GM23338 (cell line): ENCODE results near the gene RBM28. TPM values are rescaled to one million over a fixed set of nuclear protein-coding genes. Genes with fewer than 3 reads are reported as not detected.

Experiments
- ATAC-seq: fragments of 200-7000 bp; cut with Tn5 transposase; 3 replicates; pipeline ENCODE4 v1.9.1; 2020
- DNase-seq: peaks from one replicate; pipeline ENCODE4 v3.0.0-alpha.2; 2015; ENCODE audit warnings: low spot score
- H2AFZ ChIP-seq: fragments of 200-600 bp; sonication (generic); 2 replicates; pipeline ENCODE4 v1.8.0; 2016; ENCODE audit warnings: antibody characterized with exemption, mild to moderate bottlenecking, moderate library complexity
- H3F3A ChIP-seq: fragments of 200-600 bp; sonication (generic); replicated peaks from 2 replicates; pipeline ENCODE4 v1.8.0; 2017; ENCODE audit warnings: antibody characterized with exemption, mixed run types, low read depth
- H3K27ac ChIP-seq: fragments of 200-600 bp; sonication (generic); 2 replicates; pipeline ENCODE4 v1.6.1; 2016; ENCODE audit warnings: low read depth
- H3K27me3 ChIP-seq: fragments of 200-600 bp; sonication (generic); 2 replicates; pipeline ENCODE4 v1.8.0; 2016; ENCODE audit warnings: mild to moderate bottlenecking, mixed run types, moderate library complexity; ENCODE audit not compliant: insufficient read depth
- H3K36me3 ChIP-seq: fragments of 200-600 bp; sonication (generic); 2 replicates; pipeline ENCODE4 v1.8.0; 2016; ENCODE audit warnings: mild to moderate bottlenecking; ENCODE audit not compliant: insufficient read depth
- H3K4me1 ChIP-seq: fragments of 200-600 bp; sonication (generic); 2 replicates; pipeline ENCODE4 v1.8.0; 2016; ENCODE audit warnings: mild to moderate bottlenecking, moderate library complexity; ENCODE audit not compliant: insufficient read depth
- H3K4me2 ChIP-seq: fragments of 200-600 bp; sonication (generic); 2 replicates; pipeline ENCODE4 v1.7.1; 2017; ENCODE audit warnings: mixed run types
- H3K4me3 ChIP-seq: fragments of 200-600 bp; sonication (generic); 2 replicates; pipeline ENCODE4 v1.6.1; 2016; ENCODE audit warnings: mixed run types
- H3K79me2 ChIP-seq: fragments of 200-600 bp; sonication (generic); replicated peaks from 2 replicates; pipeline ENCODE4 v1.8.0; 2017; ENCODE audit warnings: mild to moderate bottlenecking; ENCODE audit not compliant: insufficient read depth
- H3K9me2 ChIP-seq: fragments of 200-600 bp; sonication (generic); 2 replicates; pipeline ENCODE4 v1.8.0; 2017; ENCODE audit not compliant: insufficient read depth
- H4K20me1 ChIP-seq: fragments of 200-600 bp; sonication (generic); replicated peaks from 2 replicates; pipeline ENCODE4 v1.8.0; 2017; ENCODE audit warnings: mild to moderate bottlenecking; ENCODE audit not compliant: insufficient read depth
- H3K27ac Mint-ChIP-seq: 2 replicates; pipeline ENCODE4 v1.8.0; 2020; ENCODE audit warnings: inconsistent platforms, mild to moderate bottlenecking, moderate library complexity, mixed read lengths
- H3K27me3 Mint-ChIP-seq: 3 replicates; pipeline ENCODE4 v1.8.0; 2022; ENCODE audit warnings: low read depth, mild to moderate bottlenecking, moderate library complexity, mixed read lengths, inconsistent platforms; ENCODE audit not compliant: insufficient read depth, poor library complexity
- H3K36me3 Mint-ChIP-seq: 3 replicates; pipeline ENCODE4 v1.8.0; 2021; ENCODE audit warnings: low read depth, mild to moderate bottlenecking, inconsistent platforms, moderate library complexity, mixed read lengths
- H3K4me1 Mint-ChIP-seq: 3 replicates; pipeline ENCODE4 v1.8.0; 2020; ENCODE audit warnings: mild to moderate bottlenecking, inconsistent platforms, mixed read lengths
- H3K4me3 Mint-ChIP-seq: 3 replicates; pipeline ENCODE4 v1.8.0; 2021; ENCODE audit warnings: moderate library complexity, mild to moderate bottlenecking, inconsistent platforms, mixed read lengths
- H3K9me3 Mint-ChIP-seq: 3 replicates; pipeline ENCODE4 v1.8.0; 2020; ENCODE audit warnings: moderate library complexity, mild to moderate bottlenecking, inconsistent platforms, mixed read lengths
- CREB1 ChIP-seq: fragments of 250-450 bp; sonication (Bioruptor Pico); IDR thresholded peaks from 2 replicates; pipeline ENCODE4 v1.5.0; 2020; ENCODE audit warnings: low read depth, mild to moderate bottlenecking, moderate library complexity
- EZH2 ChIP-seq: fragments of 200-600 bp; sonication (generic); IDR thresholded peaks from one replicate; pipeline ENCODE4 v1.8.0; 2017; ENCODE audit warnings: antibody characterized with exemption, mild to moderate bottlenecking, low read depth; ENCODE audit not compliant: unreplicated experiment
- EZH2phosphoT487 ChIP-seq: fragments of 200-600 bp; sonication (generic); IDR thresholded peaks from one replicate; pipeline ENCODE4 v1.8.1; 2018; ENCODE audit warnings: antibody characterized with exemption; ENCODE audit not compliant: unreplicated experiment
- JUNB ChIP-seq: IDR thresholded peaks from one replicate; pipeline ENCODE4 v1.6.1; 2016; ENCODE audit warnings: antibody characterized with exemption; ENCODE audit not compliant: unreplicated experiment
- NANOG ChIP-seq: IDR thresholded peaks from 2 replicates; pipeline ENCODE4 v1.6.1; 2016; ENCODE audit warnings: antibody characterized with exemption, borderline replicate concordance
- POLR2AphosphoS5 ChIP-seq: IDR thresholded peaks from 2 replicates; pipeline ENCODE4 v1.6.1; 2016; ENCODE audit warnings: antibody characterized with exemption, low read depth
- STAT1 ChIP-seq: IDR thresholded peaks from one replicate; pipeline ENCODE4 v1.6.1; 2016; ENCODE audit warnings: antibody characterized with exemption; ENCODE audit not compliant: unreplicated experiment
- ZNF114 ChIP-seq: fragments of 250-450 bp; sonication (Bioruptor Pico); IDR thresholded peaks from 2 replicates; pipeline ENCODE4 v1.5.0; 2020; ENCODE audit warnings: mild to moderate bottlenecking, moderate library complexity
- ZNF331 ChIP-seq: fragments of 250-450 bp; sonication (Bioruptor Pico); IDR thresholded peaks from 2 replicates; pipeline ENCODE4 v1.5.0; 2020; ENCODE audit warnings: low read depth, mild to moderate bottlenecking, moderate library complexity
- polyA plus RNA-seq: library from polyadenylated mRNA; unstranded; fragments of >200 nt; fragmentation: Nextera tagmentation; extraction: Ambion mirVana; gene quantifications from 2 replicates; pipeline ENCODE4 v1.2.1, GENCODE V29; 2016
- total RNA-seq: library from RNA; depleted of rRNA; stranded (reverse); fragments of >200 nt; shearing (Covaris generic); gene quantifications from 2 replicates; pipeline ENCODE4 v1.2.3, GENCODE V29; 2014
- TF ChIP-seq, protein P1 (sequence below): fragments of 250-450 bp; sonication (Bioruptor Pico); IDR thresholded peaks from 2 replicates; pipeline ENCODE4 v1.5.0; 2020; ENCODE audit warnings: mild to moderate bottlenecking, moderate library complexity
- TF ChIP-seq, protein P2 (sequence below): IDR thresholded peaks from 2 replicates; pipeline ENCODE4 v1.6.1; 2016; ENCODE audit warnings: antibody characterized with exemption
- TF ChIP-seq, protein P3 (sequence below), 2 experiments: fragments of 200-600 bp in 1 of 2; sonication (generic) in 1 of 2; conservative IDR thresholded peaks; 2 replicates each; pipeline versions ENCODE4 v1.5.1 to v1.6.1; 2016 to 2017; ENCODE audit warnings: antibody characterized with exemption in 2 of 2, low read depth in 2 of 2, mild to moderate bottlenecking in 2 of 2, moderate library complexity in 1 of 2
- TF ChIP-seq, protein P4 (sequence below): IDR thresholded peaks from one replicate; pipeline ENCODE4 v1.6.1; 2018; ENCODE audit warnings: antibody characterized with exemption; ENCODE audit not compliant: unreplicated experiment

RBM28 gene
- total and polyA plus RNA-seq, 2 experiments from 2014 or later, result 24.3 to 87.5 TPM

DNA sequence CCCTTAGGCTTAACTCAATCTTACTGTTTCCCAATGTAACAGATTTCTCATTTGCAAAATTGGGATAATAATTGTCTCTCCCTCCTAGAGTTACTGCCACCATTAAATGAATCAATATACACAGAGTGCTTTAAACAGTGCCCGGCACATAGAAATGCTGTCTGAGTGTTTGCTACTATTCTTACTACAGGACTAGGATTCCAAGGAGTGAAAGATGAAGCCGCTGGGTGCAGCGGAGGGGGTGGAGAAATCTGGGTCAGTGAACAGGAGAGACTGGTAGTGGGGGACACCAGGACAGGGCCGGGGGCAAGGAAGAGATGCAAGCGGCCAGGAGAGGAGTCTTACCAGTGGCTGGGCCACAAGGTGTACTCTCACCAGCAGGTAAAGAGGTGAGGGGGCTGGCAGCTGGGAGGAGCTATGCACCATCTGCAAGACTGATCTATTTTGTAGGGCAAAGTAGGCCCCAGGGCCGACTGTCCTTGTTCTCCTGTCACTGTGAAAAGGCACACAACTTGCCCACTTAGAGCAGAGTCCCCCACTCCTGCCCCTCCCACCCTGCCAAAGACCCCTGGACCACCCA lies 36.3 kb upstream of the RBM28 start:
- H4K20me1 ChIP-seq, result no peaks in the 10 kb centered on the region
- no peak overlapping the region for H2AFZ ChIP-seq
- no peaks in the 10 kb centered on the region for H3F3A ChIP-seq
- H3K4me3 ChIP-seq, result no peak overlapping the region
- no peaks in the 10 kb centered on the region for H3K79me2 ChIP-seq
- H3K27ac ChIP-seq, result no peak overlapping the region
- Mint-ChIP-seq H3K27ac (no peak overlapping the region), H3K27me3 (peaks cover 11% of the 10 kb centered on the region), H3K9me3 (no peaks in the 10 kb centered on the region), H3K36me3 (no peaks in the 10 kb centered on the region; the same call in 2 of the 3 replicates), H3K4me1 (peaks cover 22% of the 10 kb centered on the region), H3K4me3 (no peak overlapping the region; the same call in 2 of the 3 replicates)
- no peak for TF ChIP-seq CREB1 (CRISPR knock-in tag)
- no peak for TF ChIP-seq NANOG
- TF ChIP-seq, protein P1, sequence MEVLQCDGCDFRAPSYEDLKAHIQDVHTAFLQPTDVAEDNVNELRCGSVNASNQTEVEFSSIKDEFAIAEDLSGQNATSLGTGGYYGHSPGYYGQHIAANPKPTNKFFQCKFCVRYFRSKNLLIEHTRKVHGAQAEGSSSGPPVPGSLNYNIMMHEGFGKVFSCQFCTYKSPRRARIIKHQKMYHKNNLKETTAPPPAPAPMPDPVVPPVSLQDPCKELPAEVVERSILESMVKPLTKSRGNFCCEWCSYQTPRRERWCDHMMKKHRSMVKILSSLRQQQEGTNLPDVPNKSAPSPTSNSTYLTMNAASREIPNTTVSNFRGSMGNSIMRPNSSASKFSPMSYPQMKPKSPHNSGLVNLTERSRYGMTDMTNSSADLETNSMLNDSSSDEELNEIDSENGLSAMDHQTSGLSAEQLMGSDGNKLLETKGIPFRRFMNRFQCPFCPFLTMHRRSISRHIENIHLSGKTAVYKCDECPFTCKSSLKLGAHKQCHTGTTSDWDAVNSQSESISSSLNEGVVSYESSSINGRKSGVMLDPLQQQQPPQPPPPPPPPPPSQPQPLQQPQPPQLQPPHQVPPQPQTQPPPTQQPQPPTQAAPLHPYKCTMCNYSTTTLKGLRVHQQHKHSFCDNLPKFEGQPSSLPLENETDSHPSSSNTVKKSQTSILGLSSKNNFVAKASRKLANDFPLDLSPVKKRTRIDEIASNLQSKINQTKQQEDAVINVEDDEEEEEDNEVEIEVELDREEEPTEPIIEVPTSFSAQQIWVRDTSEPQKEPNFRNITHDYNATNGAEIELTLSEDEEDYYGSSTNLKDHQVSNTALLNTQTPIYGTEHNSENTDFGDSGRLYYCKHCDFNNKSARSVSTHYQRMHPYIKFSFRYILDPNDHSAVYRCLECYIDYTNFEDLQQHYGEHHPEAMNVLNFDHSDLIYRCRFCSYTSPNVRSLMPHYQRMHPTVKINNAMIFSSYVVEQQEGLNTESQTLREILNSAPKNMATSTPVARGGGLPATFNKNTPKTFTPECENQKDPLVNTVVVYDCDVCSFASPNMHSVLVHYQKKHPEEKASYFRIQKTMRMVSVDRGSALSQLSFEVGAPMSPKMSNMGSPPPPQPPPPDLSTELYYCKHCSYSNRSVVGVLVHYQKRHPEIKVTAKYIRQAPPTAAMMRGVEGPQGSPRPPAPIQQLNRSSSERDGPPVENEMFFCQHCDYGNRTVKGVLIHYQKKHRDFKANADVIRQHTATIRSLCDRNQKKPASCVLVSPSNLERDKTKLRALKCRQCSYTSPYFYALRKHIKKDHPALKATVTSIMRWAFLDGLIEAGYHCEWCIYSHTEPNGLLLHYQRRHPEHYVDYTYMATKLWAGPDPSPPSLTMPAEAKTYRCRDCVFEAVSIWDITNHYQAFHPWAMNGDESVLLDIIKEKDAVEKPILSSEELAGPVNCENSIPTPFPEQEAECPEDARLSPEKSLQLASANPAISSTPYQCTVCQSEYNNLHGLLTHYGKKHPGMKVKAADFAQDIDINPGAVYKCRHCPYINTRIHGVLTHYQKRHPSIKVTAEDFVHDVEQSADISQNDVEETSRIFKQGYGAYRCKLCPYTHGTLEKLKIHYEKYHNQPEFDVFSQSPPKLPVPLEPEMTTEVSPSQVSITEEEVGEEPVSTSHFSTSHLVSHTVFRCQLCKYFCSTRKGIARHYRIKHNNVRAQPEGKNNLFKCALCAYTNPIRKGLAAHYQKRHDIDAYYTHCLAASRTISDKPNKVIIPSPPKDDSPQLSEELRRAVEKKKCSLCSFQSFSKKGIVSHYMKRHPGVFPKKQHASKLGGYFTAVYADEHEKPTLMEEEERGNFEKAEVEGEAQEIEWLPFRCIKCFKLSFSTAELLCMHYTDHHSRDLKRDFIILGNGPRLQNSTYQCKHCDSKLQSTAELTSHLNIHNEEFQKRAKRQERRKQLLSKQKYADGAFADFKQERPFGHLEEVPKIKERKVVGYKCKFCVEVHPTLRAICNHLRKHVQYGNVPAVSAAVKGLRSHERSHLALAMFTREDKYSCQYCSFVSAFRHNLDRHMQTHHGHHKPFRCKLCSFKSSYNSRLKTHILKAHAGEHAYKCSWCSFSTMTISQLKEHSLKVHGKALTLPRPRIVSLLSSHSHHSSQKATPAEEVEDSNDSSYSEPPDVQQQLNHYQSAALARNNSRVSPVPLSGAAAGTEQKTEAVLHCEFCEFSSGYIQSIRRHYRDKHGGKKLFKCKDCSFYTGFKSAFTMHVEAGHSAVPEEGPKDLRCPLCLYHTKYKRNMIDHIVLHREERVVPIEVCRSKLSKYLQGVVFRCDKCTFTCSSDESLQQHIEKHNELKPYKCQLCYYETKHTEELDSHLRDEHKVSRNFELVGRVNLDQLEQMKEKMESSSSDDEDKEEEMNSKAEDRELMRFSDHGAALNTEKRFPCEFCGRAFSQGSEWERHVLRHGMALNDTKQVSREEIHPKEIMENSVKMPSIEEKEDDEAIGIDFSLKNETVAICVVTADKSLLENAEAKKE (CRISPR knock-in tag), result no peak
- TF ChIP-seq, protein P2, sequence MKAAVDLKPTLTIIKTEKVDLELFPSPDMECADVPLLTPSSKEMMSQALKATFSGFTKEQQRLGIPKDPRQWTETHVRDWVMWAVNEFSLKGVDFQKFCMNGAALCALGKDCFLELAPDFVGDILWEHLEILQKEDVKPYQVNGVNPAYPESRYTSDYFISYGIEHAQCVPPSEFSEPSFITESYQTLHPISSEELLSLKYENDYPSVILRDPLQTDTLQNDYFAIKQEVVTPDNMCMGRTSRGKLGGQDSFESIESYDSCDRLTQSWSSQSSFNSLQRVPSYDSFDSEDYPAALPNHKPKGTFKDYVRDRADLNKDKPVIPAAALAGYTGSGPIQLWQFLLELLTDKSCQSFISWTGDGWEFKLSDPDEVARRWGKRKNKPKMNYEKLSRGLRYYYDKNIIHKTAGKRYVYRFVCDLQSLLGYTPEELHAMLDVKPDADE, result no peak
- no peak for TF ChIP-seq EZH2phosphoT487
- no peak for TF ChIP-seq JUNB
- TF ChIP-seq, protein P3, sequence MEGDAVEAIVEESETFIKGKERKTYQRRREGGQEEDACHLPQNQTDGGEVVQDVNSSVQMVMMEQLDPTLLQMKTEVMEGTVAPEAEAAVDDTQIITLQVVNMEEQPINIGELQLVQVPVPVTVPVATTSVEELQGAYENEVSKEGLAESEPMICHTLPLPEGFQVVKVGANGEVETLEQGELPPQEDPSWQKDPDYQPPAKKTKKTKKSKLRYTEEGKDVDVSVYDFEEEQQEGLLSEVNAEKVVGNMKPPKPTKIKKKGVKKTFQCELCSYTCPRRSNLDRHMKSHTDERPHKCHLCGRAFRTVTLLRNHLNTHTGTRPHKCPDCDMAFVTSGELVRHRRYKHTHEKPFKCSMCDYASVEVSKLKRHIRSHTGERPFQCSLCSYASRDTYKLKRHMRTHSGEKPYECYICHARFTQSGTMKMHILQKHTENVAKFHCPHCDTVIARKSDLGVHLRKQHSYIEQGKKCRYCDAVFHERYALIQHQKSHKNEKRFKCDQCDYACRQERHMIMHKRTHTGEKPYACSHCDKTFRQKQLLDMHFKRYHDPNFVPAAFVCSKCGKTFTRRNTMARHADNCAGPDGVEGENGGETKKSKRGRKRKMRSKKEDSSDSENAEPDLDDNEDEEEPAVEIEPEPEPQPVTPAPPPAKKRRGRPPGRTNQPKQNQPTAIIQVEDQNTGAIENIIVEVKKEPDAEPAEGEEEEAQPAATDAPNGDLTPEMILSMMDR (conservative IDR thresholded peaks at IDR 0.05; ENCODE audit: low read depth in 2 of 2), result no peak
- no peak for TF ChIP-seq ZNF114 (CRISPR knock-in tag)
- TF ChIP-seq, protein P4, sequence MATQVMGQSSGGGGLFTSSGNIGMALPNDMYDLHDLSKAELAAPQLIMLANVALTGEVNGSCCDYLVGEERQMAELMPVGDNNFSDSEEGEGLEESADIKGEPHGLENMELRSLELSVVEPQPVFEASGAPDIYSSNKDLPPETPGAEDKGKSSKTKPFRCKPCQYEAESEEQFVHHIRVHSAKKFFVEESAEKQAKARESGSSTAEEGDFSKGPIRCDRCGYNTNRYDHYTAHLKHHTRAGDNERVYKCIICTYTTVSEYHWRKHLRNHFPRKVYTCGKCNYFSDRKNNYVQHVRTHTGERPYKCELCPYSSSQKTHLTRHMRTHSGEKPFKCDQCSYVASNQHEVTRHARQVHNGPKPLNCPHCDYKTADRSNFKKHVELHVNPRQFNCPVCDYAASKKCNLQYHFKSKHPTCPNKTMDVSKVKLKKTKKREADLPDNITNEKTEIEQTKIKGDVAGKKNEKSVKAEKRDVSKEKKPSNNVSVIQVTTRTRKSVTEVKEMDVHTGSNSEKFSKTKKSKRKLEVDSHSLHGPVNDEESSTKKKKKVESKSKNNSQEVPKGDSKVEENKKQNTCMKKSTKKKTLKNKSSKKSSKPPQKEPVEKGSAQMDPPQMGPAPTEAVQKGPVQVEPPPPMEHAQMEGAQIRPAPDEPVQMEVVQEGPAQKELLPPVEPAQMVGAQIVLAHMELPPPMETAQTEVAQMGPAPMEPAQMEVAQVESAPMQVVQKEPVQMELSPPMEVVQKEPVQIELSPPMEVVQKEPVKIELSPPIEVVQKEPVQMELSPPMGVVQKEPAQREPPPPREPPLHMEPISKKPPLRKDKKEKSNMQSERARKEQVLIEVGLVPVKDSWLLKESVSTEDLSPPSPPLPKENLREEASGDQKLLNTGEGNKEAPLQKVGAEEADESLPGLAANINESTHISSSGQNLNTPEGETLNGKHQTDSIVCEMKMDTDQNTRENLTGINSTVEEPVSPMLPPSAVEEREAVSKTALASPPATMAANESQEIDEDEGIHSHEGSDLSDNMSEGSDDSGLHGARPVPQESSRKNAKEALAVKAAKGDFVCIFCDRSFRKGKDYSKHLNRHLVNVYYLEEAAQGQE, result no peak
- no peak for TF ChIP-seq POLR2AphosphoS5
- TF ChIP-seq ZNF331 (CRISPR knock-in tag), result no peak
- no peak for TF ChIP-seq STAT1
- no peak for TF ChIP-seq EZH2
- no peaks in the 10 kb centered on the region for H3K27me3 ChIP-seq
- H3K4me1 ChIP-seq, result peaks cover 22% of the 10 kb centered on the region
- H3K9me2 ChIP-seq, result no peaks in the 10 kb centered on the region
- ATAC-seq (no peak; the same call in 2 of the 3 replicates), DNase-seq (no peak)
- H3K4me2 ChIP-seq, result no peak overlapping the region
- no peaks in the 10 kb centered on the region for H3K36me3 ChIP-seq
